BJ (cell line): ENCODE measurements around the gene ITPRID1. TPM values are rescaled to one million over a fixed set of nuclear protein-coding genes. Genes with fewer than 3 reads are reported as not detected.
"Not testable (repeated sequence)": the region's sequence is repeated elsewhere in the genome, so short reads cannot be mapped to it uniquely, and the experiment has no call there.

ENCODE experiments used
- CTCF ChIA-PET: fragments of 350-600 bp; formaldehyde crosslinking; extraction: SDS; loops from one replicate; lab custom pipeline; 2021; ENCODE audit warnings: antibody characterized with exemption, inconsistent platforms; lab: Yijun Ruan, JAX
- POLR2A ChIA-PET: fragments of 300-600 bp; sonication (Branson Sonifier 250); formaldehyde crosslinking; extraction: SDS; loops from one replicate; lab custom pipeline; 2021; ENCODE audit warnings: antibody characterized with exemption; lab: Charles Lee
- DNase-seq: peaks from one replicate; pipeline ENCODE4 v3.0.0-alpha.2; 2011; ENCODE audit warnings: low read depth
- H3K27me3 ChIP-seq: 2 replicates; pipeline ENCODE4 v1.6.0; 2011; ENCODE audit warnings: low read length; ENCODE audit not compliant: control insufficient read depth, insufficient read depth
- H3K36me3 ChIP-seq: 2 replicates; pipeline ENCODE4 v1.5.1; 2011; ENCODE audit warnings: low read length; ENCODE audit not compliant: control insufficient read depth, insufficient read depth
- H3K4me3 ChIP-seq: 2 replicates; pipeline ENCODE4 v1.5.1; 2011; ENCODE audit warnings: low read depth, mild to moderate bottlenecking, control low read depth, low read length
- polyA plus RNA-seq: library from polyadenylated mRNA; depleted of rRNA; stranded (reverse); fragments of >200 nt; gene quantifications from 2 replicates; pipeline ENCODE4 v1.2.3, GENCODE V29; 2011
- TF ChIP-seq, protein P1 (sequence below): IDR thresholded peaks from 2 replicates; pipeline ENCODE4 v1.5.1; 2011; ENCODE audit warnings: low read depth, mild to moderate bottlenecking, control low read depth, inconsistent platforms, low read length, moderate library complexity; ENCODE audit not compliant: insufficient read depth

Gene ITPRID1
- polyA plus RNA-seq, 1 experiment: not detected

DNA sequence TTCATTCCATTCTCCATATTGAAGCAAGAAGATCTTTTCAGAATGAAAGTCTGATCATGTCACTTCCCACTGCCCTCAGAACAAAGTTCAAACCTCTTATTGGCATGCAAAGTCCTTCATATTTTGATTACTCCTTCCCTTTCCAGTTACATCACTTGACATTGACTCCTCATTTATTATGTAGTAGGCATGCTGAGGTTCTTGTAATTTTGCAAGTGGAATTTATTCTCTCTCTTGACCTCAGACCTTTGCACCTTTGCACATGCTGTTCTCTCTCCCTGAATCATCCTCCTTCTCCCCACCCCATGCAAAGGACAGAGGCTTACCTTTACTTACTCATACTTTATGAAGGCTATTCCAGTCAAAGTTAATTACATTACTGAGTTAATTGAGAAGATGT lies 13.0 kb downstream of the ITPRID1 start:
- H3K4me3 ChIP-seq: no peak overlapping the region
- CTCF ChIA-PET: no interaction called here
- no peaks in the 10 kb centered on the region for H3K27me3 ChIP-seq
- POLR2A ChIA-PET: no interaction called here
- no peak for DNase-seq
- H3K36me3 ChIP-seq: no peaks in the 10 kb centered on the region
- TF ChIP-seq, protein P1, sequence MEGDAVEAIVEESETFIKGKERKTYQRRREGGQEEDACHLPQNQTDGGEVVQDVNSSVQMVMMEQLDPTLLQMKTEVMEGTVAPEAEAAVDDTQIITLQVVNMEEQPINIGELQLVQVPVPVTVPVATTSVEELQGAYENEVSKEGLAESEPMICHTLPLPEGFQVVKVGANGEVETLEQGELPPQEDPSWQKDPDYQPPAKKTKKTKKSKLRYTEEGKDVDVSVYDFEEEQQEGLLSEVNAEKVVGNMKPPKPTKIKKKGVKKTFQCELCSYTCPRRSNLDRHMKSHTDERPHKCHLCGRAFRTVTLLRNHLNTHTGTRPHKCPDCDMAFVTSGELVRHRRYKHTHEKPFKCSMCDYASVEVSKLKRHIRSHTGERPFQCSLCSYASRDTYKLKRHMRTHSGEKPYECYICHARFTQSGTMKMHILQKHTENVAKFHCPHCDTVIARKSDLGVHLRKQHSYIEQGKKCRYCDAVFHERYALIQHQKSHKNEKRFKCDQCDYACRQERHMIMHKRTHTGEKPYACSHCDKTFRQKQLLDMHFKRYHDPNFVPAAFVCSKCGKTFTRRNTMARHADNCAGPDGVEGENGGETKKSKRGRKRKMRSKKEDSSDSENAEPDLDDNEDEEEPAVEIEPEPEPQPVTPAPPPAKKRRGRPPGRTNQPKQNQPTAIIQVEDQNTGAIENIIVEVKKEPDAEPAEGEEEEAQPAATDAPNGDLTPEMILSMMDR: no peak

DNA sequence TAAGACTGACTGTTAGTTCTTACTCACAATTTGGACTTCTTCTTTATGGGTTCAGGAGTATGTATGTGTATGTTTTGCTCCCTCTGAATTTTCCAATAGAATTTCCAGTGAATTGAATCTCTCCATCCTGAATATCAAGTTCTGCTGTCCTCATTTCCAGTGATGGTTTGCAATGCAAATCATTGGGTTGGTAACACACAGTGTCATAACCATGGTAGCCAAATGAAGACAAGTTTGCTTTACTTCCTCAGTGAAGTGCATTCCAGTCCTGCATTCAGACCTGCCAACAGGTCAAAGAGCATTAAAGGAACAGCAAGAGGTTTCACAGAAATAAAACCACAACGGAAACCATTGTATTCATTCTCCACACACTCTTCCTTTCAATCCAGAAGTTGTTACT lies 15.2 kb downstream of the ITPRID1 start:
- no peaks in the 10 kb centered on the region for H3K27me3 ChIP-seq
- no peak for DNase-seq
- TF ChIP-seq, protein P1: no peak
- ChIA-PET POLR2A (no interaction called here), CTCF (no interaction called here)
- H3K4me3 ChIP-seq: no peak overlapping the region
- no peaks in the 10 kb centered on the region for H3K36me3 ChIP-seq

DNA sequence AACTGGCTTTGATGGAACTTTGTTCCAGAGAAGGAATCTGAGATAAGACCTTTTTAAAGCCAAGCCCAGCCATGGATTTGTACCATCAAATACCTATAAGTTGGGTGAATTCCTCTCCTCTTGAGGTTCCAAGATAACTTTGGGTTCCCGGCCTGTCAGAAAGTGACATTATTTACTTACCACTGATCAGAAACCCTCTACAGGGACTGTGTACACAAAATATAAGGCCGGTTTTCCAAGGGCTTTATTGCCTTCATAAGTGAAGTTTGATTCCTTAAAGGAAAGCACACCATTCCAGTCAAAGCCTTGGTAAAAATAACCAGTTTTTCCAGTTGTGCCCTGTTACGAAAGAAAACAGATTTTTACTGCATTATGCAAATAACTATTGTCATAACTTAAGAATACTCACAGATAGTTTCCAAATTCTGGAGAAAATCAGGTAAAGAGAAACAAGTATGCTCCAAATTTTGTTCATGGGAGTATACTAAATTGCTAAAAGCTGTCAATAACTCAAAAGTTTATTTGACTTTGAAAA lies 26.8 kb downstream of the ITPRID1 start:
- H3K27me3 ChIP-seq, POLR2A ChIA-PET, H3K4me3 ChIP-seq, CTCF ChIA-PET, H3K36me3 ChIP-seq, DNase-seq: not testable (repeated sequence)

DNA sequence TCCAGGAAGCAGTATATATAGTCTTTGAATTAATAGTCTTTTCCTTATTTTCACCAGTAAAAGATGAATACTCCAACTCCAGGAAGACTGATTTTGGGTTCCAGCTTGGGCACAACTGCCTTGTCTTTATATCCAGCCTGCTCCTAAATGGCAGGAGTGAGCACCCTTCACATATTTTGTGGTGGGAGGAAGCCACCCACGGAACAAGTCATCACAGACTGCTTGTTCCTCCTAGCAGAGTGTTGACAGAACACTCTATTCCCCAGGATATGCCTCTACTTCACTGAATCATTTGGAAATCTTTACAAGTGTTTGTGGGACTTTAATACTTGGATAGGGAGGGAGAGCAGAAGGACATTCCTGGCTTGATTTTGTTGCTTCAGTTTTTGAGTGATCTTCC lies 31.7 kb downstream of the ITPRID1 start:
- ChIA-PET CTCF (no interaction called here), POLR2A (no interaction called here)
- H3K27me3 ChIP-seq: no peaks in the 10 kb centered on the region
- TF ChIP-seq, protein P1: no peak
- no peaks in the 10 kb centered on the region for H3K36me3 ChIP-seq
- DNase-seq: no peak
- H3K4me3 ChIP-seq: no peak overlapping the region

DNA sequence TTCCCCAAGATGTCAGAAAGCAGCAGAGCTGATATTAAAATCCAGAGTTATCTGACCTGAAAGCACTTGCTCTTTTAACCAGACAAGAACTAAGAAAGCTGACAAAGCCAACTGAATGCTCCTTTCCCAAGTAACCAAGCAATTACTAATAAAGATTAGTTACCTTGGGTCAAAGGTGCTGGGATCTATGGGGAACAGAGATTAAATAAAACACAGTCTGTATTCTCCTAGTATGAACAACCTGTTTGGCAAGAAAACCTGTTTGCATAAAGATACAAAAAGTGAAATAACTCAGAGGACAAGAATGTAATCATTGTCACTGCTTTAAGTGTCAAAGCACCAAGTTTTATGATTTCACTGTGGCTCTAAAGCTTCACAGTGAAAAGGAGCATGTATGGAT lies 35.7 kb downstream of the ITPRID1 start:
- H3K27me3 ChIP-seq: no peaks in the 10 kb centered on the region
- H3K36me3 ChIP-seq: no peaks in the 10 kb centered on the region
- no peak overlapping the region for H3K4me3 ChIP-seq
- DNase-seq: no peak
- TF ChIP-seq, protein P1: no peak
- POLR2A ChIA-PET: no interaction called here
- CTCF ChIA-PET: interaction anchor here (0.6 kb wide), 1 partner anchor 10 kb away, joined by 4 read pairs; no protein-coding TSS in a partner anchor

DNA sequence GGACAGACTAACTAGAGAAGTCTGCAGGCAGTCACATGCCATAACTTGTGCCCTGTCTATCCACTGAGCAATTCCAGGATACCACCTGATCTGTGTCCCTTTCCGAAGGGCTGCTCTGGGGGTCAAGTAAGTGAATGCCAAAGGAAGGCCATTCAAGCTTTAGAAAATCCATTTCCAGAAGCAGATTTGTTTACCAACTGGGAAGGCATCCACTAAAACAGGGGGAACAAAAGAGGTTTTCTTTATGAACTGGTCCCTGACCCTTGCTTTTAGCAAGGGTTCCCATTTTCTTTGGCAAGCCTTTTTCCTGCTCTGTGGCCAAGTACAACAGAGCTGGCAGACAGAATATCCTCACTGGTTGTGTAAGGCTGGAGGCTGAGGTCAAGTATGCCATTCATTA lies 36.5 kb downstream of the ITPRID1 start:
- H3K4me3 ChIP-seq: no peak overlapping the region
- TF ChIP-seq, protein P1: no peak
- POLR2A ChIA-PET: no interaction called here
- CTCF ChIA-PET: no interaction called here
- no peaks in the 10 kb centered on the region for H3K36me3 ChIP-seq
- no peak for DNase-seq
- no peaks in the 10 kb centered on the region for H3K27me3 ChIP-seq
